Lower leg skin (tissue), 4 donors: ENCODE results near the gene KIF3B. TPM values are rescaled to one million over a fixed set of nuclear protein-coding genes. Genes with fewer than 3 reads are reported as not detected.
A peak's percentile ranks its signal among the peaks of the same experiment; 100 is the strongest.
"Not testable (repeated sequence)": the region's sequence is repeated elsewhere in the genome, so short reads cannot be mapped to it uniquely, and the experiment has no call there.

Source experiments
- DNase-seq, 2 donors: peaks; one replicate each; pipeline ENCODE4 v3.0.0-alpha.2; 2019; ENCODE audit warnings: low spot score in 2 of 2
- H3K4me3 ChIP-seq: fragments of 200-600 bp; sonication (generic); 2 replicates; pipeline ENCODE4 v1.5.1; 2017; ENCODE audit warnings: mild to moderate bottlenecking, low read depth; ENCODE audit not compliant: poor library complexity, severe bottlenecking
- CTCF ChIP-seq, 3 donors: fragments of 450-650 bp; IDR thresholded peaks; one replicate each; pipeline ENCODE4 v1.5.1; 2016; ENCODE audit warnings: antibody characterized with exemption in 3 of 3, mild to moderate bottlenecking in 3 of 3, moderate library complexity in 2 of 3
- POLR2A ChIP-seq, 2 donors: fragments of 450-650 bp; IDR thresholded peaks; one replicate each; pipeline ENCODE4 v1.6.1; 2016 to 2017; ENCODE audit warnings: antibody characterized with exemption in 2 of 2, mild to moderate bottlenecking in 1 of 2, moderate library complexity in 1 of 2
- WGBS, 2 donors: methylation state at CpG; one replicate each; pipeline ENCODE4 v1.1.5; 2018; 5-methylcytosine and 5-hydroxymethylcytosine counted together
- intact Hi-C: fragments of 100-400 bp; cut with DNase I; formaldehyde crosslinking; loops from one replicate; pipeline ENCODE4 v1.15.0; 2023; ENCODE audit warnings: low total_unique reads
- total RNA-seq, 4 donors: library from RNA; depleted of rRNA; stranded (reverse); fragments of >200 nt; gene quantifications; one replicate each; pipeline ENCODE4 v1.1.0, GENCODE V29; 2016

The KIF3B gene
- total RNA-seq, 4 donors from 2014 or later: 9.7 to 17.8 (median 13.1) TPM

GRCh38 chr20:32315399-32315798 lies 37.9 kb downstream of the KIF3B start:
- intact Hi-C loops: no loop called here
- no peak overlapping the region for H3K4me3 ChIP-seq
- peak in 1 of 2 donors; percentile 5 for DNase-seq
- WGBS, 2 donors: 98 to 100% methylated on average over 3 of the region's 3 CpGs
- TF ChIP-seq CTCF (IDR thresholded peaks at IDR 0.05): no peak

DNA sequence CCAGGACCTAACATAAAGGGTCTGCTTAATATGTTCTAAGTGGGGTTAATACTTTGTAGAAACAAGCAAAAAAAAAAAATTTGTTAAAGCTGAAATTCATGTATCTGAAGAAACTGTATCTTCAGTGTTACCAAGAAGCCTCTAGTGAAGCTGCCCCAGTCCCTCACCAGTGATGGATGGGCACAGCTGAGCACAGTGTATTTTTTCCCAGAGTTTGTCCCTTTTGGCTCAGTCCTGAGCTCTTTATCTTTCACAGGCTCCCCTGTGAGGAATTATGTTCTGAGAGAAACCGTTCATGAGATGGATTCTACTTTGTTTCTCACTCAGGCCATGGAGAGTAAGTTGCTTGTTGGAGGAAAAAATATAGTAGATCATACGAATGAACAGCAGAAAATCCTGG lies 38.4 kb downstream of the KIF3B start:
- TF ChIP-seq POLR2A (IDR thresholded peaks at IDR 0.05) (no peak), CTCF (IDR thresholded peaks at IDR 0.05) (no peak)
- no peak overlapping the region for H3K4me3 ChIP-seq
- intact Hi-C loops: no loop called here
- 89 to 90% methylated on average over 2 of the region's 2 CpGs for WGBS, 2 donors
- peak in 1 of 2 donors; percentile 6 for DNase-seq

DNA sequence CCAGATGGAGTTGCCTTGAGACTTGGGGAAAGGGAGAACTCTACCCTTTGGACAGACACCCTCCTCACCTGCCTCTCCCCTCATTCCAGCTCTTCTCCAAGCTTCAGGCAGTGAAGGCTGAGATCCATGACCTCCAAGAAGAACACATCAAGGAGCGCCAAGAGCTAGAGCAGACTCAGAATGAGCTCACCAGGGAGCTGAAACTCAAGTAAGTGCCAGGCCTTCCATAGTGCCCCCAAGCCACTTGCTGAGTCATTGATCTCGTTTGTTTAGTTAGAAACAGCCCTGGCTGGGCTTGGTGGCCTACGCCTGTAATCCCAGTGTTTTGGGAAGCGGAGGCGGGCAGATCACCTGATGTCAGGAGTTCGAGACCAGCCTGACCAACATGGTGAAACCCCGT lies 39.2 kb downstream of the KIF3B start:
- DNase-seq: no peak
- 78 to 80% methylated on average over 7 of the region's 7 CpGs for WGBS, 2 donors
- no peak for TF ChIP-seq CTCF (IDR thresholded peaks at IDR 0.05)
- intact Hi-C loops: no loop called here
- H3K4me3 ChIP-seq: no peak overlapping the region

DNA sequence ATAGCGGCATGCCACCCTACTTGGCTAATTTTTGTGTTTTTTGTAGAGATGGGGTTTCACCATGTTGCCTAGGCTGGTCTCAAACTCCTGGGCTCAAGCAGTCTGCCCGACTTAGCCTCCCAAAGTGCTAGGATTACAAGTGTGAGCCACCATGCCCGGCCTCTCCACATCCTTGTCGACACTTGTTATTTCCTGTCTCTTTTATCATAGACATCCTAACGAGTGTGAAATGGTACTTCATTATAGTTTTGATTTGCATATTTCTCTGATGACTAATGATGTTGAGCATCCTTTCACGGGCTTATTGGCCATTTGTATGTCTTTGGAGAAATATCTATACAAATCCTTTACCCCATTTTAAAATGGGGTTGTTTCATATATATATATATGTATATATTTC lies 41.6 kb downstream of the KIF3B start:
- WGBS, 2 donors: 81 to 87% methylated on average over 6 of the region's 6 CpGs

GRCh38 chr20:32320305-32320704 lies 42.9 kb downstream of the KIF3B start:
- intact Hi-C loops: no loop called here
- no peak overlapping the region for H3K4me3 ChIP-seq
- TF ChIP-seq CTCF (IDR thresholded peaks at IDR 0.05): no peak
- no peak for TF ChIP-seq POLR2A (IDR thresholded peaks at IDR 0.05)
- 88 to 89% methylated on average over 1 of the region's 1 CpG for WGBS, 2 donors
- DNase-seq: no peak

More for the DNA sequence above, 41.6 kb downstream of the KIF3B start:
- intact Hi-C loops: no loop called here
- peak in 1 of 2 donors; percentile 15 for DNase-seq
- TF ChIP-seq POLR2A (IDR thresholded peaks at IDR 0.05): no peak
- H3K4me3 ChIP-seq: no peak overlapping the region

GRCh38 chr20:32321390-32321789 lies 43.9 kb downstream of the KIF3B start:
- intact Hi-C loops: no loop called here
- WGBS, 2 donors: 71 to 78% methylated on average over 1 of the region's 1 CpG

DNA sequence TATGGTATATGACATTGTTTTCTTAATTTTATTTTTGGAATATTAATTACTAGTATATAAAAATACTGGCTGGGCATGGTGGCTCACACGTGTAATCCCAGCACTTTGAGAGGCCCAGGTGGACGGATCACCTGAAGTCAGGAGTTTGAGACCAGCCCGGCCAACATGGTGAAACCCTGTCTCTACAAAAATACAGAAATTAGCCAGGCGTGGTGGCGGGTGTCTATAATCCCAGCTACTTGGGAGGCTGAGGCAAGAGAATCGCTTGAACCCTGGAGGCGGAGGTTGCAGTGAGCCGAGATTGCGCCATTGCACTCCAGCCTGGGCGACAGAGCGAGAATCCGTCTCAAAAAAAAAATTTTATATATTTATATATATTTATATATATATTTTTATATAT lies 44.8 kb downstream of the KIF3B start:
- DNase-seq, H3K4me3 ChIP-seq, intact Hi-C loops: not testable (repeated sequence)
- 94 to 97% methylated on average over 12 of the region's 12 CpGs for WGBS, 2 donors

More at GRCh38 chr20:32321390-32321789, 43.9 kb downstream of the KIF3B start:
- no peak overlapping the region for H3K4me3 ChIP-seq
- no peak for DNase-seq
- TF ChIP-seq CTCF (IDR thresholded peaks at IDR 0.05): no peak

- H3K4me3 ChIP-seq, intact Hi-C loops: not testable (repeated sequence)
- 90 to 96% methylated on average over 5 of the region's 5 CpGs for WGBS, 2 donors
- peak in 1 of 2 donors; percentile 28 for DNase-seq
Measured at GRCh38 chr20:32323761-32324160, 46.3 kb downstream of the KIF3B start.
